ENCODE measurements around the gene GPALPP1. TPM values are rescaled to one million over a fixed set of nuclear protein-coding genes. Genes with fewer than 3 reads are reported as not detected.
"Not testable (repeated sequence)": the region's sequence is repeated elsewhere in the genome, so short reads cannot be mapped to it uniquely, and the experiment has no call there.

Gene GPALPP1, protein sequence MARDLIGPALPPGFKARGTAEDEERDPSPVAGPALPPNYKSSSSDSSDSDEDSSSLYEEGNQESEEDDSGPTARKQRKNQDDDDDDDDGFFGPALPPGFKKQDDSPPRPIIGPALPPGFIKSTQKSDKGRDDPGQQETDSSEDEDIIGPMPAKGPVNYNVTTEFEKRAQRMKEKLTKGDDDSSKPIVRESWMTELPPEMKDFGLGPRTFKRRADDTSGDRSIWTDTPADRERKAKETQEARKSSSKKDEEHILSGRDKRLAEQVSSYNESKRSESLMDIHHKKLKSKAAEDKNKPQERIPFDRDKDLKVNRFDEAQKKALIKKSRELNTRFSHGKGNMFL
- 16.9 and 18.7 TPM in 2 replicates for total RNA-seq (2014; rRNA removed; shearing (Covaris generic))

DNA sequence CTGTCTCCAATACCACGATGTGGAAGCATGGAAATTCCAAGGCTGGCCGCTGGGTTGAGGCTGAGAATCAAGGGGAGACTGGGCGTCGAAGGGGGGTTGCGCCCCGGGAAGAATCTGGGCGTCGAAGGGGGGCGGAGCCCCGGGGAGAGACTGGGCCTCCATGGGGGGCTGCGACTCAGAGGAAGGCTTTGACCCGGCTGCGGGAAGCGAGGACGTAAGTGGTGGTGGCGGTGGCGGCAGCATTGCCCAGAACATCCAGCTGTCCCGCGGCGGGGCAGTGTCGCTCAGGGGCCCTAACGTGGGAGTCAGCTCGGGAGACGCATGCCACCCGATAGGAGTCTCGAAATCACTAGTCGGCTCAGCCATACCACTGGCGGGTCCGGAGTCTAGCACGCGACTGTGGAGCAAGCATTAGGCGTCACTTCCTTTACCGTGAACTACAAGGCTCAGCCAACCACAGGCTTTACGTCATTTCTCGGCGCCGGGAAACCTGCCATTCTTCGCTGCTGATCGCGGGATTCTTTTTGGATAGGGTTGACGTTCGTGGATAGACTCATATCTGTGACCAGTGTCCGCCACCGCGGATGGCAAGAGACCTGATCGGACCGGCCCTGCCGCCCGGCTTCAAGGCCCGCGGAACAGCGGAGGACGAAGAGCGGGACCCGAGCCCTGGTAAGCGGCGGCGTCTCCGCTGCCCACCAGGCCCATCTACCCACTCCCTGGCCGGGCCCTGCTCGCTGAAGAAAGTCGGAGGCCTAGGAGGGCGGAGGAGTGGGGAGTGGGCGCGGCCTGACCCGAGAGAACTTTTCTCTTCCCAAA, at the start of gene GPALPP1, which contains the start of gene NUFIP1:
GPALPP1 (plus strand) TSS at position 468 of the 819 bp plus-strand sequence; CDS start at position 585, 117 bp downstream.
NUFIP1 (minus strand) TSS at position 401 of the 819 bp plus-strand sequence; CDS start at position 366, 35 bp downstream.
- peak; percentile 90 for DNase-seq (ENCODE audit: low read depth)

DNA sequence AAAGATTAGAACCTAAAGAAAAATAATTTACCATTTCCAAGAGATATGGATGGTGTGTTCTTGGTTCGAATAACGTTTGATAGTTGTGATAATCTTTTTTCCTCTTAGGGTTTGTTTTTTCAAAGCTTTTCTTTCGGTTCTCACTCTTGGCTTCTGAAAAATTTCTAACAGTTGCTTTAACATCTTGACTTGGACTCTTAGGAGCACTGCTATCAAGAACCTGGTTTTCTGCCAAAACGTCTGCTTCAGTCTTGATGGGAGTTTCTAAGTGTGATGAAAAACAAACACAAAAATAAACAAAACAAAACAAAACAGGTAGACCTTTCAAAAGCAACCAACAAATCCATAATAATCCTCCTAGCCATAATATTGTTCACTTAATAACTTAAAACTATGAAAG, 45.9 kb upstream of the GPALPP1 start:
- not testable (repeated sequence) for DNase-seq (ENCODE audit: low read depth)

DNA sequence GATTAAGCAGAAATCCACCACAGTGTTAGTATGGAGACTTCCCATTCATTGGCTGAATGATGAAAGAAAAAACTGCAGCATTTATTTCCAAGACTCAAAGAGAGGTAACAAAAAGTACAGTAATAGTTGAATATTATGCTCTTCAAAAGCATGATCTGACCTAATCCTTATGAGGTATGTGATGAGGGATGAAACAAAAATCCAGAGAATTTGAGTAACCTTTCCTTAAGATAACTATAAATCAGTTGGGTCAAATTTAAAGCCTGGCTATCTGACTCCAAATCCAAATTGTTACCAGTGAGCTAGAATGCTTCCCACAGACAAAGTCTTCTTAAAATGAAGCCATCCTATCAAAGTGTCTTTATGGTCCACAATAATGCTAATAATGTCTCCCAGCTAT, 38.2 kb upstream of the GPALPP1 start:
- DNase-seq (ENCODE audit: low read depth), result no peak

DNA sequence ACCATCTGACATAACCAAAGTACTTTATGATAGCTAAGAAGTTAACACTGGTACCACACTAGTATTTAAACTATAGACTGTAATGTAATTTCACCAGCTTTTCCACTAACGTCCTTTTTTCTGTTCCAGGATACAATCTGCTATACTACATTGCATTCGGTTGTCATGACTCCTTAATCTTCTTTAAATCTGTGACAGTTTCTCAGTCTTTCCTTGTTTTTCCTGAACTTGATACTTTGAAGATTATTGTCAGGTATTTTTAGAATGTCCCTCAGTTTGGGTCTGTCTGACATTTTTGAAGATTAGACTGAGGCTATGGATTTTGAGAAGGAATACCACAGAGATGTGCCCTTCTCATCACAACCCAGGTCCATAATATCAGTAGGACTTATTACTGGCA, 36.7 kb upstream of the GPALPP1 start:
- no peak for DNase-seq (ENCODE audit: low read depth)

DNA sequence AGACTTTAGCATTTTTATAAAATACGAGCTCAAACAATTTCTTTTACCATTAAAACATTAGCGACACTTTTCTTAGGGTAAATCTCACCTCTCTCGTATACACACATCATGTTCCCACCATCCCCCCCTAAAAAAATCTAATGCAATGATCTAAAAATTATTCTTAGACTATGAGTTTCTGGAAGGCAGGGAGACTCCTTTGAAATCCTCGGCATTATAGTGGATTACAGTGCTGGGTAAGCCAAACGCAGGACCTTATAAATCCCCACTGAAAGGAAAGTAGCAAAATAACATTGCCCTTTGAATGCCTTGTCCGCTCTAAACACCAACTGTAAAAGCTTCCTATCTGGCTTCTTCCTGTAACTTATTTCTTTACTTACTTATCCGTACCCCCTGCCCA, 35.1 kb upstream of the GPALPP1 start:
- no peak for DNase-seq (ENCODE audit: low read depth)

DNA sequence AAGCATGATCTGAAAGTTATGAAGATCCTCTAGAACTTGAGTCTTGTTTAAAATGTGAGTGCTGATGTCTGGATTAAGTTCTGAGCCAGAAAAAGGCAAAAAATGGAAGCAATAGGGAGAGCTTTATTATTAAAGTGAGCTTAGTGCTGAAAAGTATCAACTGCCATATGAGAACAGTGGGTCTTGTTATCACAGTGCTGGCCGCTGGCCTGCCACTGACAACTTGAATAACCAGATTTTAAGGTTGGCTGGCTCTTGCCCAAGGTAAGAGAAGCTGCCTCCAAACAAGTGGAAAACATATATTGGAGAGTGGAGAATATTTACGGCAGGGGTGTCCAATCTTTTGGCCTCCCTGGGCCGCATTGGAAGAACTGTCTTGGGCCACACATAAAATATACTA, 33.9 kb upstream of the GPALPP1 start:
- DNase-seq (ENCODE audit: low read depth), result no peak

DNA sequence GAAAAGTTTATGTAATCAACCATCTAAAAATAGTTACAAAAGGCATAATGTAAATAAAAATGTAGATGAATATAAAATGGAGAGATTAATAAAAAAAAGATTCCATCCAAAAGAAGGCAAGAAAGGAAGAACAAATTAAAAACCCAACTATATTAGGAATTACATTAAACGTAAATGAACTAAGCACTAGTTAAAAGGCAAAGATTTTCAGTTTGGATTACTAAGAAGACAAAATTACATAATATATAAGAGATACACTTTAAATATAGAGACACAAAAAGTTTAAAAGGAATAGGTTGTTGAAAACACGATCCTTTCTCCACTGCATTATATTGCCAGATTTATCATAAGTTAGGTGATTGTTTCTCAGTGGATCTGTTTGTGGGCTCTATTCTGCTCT, 27.3 kb upstream of the GPALPP1 start:
- no peak for DNase-seq (ENCODE audit: low read depth)

DNA sequence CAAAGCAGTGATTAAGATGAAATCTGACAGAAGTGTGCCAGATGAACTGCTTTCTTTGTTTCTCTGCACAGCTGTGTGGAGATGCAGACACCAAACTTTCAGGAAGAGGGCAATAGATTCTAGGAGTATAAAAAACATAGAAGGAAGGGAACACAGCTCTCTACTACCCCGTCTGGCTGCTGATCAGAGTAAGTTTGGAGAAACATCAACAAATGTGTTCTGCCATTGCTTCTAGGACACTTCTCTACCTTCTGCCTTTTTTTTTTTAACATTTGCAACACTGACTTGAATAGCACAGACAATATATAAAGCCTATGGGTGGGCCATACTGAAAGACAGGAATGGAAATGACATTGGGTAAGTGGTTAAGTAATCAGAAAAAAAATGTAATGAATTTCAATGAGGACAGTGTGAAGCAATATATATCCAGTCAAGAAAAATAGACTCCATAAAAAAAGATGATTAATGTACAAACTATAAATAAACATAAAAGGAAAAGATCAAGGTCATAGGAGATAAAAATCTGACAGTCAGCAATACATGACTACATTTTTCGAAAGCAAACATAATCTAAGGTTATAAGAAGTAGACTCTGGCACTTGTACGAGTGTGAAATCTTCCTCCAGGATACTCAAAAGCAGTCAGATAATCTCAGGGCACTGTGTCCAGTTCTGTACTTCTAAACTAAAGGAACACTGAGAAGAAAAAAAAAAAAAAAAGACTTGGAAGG, 21.5 kb upstream of the GPALPP1 start:
- peak; percentile 11 for DNase-seq (ENCODE audit: low read depth)

DNA sequence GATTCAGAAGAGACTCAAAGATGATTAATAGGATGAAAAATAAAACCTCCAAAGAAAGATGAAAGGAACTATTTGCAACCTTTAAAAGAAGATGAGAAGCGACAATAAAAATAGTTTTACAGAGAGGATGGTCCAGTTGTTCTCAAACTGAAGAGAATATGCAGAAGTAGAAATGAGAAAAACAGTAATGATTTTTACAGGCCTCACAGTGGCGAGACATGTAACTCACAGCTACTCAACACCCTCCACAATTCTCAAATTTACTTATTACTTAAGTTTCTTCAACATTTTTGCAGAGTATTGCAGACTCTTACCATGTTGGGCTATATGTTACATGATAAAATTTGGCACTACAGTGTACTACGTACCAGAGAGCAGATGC, 20.9 kb upstream of the GPALPP1 start:
- no peak for DNase-seq (ENCODE audit: low read depth)

DNA sequence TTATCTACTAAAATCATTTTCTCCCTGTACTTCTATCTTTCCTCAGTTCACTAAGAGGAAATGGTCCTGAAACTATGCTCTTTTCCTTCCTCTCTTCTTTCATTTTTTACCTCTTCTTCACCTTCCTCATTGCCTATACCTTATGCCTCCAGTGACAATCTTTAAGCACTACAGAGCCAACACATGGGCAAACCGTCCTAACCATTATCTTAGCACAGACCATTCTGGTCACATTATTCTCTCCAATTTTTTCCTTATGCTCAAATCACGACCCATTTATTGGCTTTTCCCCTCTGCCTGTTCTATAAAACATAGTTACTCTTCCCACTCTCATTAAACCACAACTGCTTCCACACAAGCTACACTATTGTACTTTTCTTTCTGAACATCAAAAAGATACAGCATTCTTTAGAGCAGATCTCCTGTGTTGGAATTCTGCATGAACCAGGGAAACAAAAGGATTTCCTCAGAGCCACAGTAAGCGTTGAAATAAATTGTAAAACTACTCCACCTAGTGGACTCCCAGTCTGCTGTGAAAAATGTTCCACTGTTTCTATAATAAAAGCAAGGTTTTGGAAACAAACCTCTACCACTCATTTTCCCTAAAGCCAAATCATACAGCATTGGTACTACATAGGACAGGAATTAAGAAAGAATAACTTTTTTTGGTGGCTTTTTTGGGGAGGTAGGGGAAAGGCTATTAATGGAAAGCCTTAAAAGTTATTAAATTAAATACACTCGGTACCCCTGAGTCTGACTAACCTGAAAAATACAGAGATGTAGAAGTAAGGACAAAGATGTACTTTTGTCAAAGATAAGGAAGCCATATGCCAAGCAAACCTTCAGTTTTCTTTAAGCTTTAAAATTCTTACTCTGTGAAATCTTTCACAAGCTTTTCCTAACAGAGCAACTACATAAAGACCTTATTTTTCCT, 19.5 kb upstream of the GPALPP1 start:
- peak; percentile 62 for DNase-seq (ENCODE audit: low read depth)

DNA sequence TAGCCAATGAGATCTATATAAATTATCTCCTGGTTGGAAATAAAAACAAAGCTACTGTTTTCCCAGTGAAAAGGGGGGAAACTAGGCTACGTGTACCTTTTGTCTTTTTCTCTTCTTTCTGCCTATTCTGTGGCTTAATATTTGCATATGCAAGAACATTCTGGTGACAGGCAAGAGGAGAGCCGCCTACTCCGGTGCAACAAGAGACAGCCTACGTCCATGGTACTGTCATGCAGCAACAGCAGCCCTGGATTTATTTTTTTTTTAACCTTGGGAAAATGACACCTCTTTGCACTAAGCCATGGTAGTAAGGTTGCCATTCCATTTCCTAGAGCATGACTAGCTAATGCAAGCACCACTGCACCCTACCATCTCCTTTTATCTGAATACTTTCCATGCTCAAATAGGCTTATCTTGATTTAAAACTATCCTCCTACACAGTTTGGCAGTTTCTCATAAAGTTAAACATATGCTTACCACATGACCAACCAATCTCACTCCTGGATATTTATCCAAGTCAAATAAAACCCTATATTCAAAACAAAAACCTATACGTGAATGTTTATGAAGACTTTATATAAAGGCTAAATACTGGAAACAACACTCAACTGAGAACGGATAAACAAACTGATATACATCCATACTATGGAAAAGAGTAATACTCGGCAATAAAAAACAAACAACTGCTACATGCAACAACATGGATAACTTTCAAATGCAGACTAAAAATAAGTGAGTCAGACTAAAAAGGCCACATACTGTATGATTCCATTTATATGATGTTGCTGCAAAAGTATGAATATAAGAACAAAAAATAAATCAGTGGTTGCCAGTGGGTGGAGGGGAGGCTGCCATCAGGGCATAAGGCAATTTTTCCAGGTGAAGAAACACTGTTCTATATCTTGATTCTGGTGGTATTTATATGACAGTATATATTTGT, 17.4 kb upstream of the GPALPP1 start:
- DNase-seq (ENCODE audit: low read depth), result no peak

DNA sequence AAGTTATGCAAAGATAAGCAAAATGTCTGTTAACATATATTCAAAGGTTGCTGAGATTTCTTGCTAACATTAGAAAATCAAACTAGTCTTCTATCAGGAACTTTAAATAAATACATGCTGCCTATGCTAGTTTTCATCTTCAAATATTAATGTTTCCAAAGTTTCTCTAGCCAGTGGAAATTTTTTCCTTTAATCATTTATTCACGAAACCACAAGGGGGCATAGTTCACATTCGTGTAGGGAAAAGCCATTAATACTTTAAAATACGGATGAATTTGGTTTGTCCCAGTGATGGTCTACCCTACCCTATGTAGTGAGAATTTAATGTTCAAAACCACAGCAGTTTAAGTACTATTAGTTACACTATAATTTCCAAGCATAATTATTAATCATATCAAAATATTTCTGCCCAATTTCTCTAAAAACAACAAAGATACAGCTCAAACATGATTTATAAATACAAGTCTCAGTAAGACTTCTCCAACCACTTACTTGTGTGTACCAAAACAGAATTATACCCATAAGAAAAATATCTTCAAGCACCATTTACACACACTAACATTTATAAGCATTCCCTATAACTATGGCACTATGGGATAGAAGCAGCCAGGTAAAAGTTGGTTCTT, 16.3 kb upstream of the GPALPP1 start:
- DNase-seq (ENCODE audit: low read depth), result peak; percentile 23

DNA sequence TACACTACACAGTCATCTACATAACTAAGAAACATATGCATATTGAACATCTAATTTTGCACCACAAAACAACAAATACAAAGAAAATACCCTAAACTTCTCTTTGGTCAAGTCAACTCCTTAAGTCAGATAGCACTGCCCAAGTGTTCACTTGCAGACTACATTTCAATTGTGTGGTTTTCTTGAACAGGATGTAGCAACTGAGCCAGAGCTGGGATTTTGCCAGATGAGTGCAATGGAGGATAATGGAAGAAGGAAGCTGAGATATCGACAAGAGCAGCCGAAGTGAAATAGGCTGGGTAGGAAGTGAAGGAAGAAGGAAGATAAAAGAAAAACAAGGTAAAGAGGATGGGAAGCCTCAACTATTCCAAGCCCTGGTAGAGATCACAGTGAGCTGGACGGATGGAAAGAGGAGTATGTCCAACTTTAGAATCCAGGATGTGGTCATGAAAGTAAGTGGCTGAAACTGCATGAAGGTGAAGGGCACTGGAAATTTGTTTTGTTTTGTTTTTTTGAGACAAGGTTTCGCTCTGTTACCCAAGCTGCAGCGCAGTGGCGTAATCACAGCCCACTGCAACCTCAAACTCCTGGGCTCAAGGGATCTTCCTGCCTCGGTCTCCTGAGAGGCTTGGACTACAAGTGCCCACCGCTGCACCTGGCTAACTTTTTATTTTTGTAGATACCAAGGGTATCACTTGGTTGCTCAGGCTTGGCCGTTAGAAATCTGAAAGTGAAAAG, 15.1 kb upstream of the GPALPP1 start:
- peak; percentile 70 for DNase-seq (ENCODE audit: low read depth)

DNA sequence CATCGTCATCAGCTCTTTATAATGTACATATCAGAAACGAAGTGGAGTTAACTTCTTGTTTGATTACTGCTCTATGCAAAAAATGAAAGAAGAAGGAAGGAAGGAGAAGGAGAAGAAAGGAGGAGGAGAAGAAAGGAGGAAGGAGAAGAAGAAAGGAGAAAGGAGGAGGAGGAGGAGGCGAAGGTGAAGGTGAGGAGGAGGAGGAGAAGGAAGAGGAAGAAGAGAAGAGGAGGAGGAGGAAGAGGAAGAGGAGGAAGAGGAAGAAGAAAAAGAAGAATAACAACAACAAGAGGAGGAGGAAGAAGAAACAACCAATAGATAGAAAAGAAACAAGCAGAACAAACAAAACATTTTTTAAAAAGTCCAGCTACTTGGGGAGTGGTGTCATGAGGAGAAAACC, 13.1 kb upstream of the GPALPP1 start:
- no peak for DNase-seq (ENCODE audit: low read depth)

DNA sequence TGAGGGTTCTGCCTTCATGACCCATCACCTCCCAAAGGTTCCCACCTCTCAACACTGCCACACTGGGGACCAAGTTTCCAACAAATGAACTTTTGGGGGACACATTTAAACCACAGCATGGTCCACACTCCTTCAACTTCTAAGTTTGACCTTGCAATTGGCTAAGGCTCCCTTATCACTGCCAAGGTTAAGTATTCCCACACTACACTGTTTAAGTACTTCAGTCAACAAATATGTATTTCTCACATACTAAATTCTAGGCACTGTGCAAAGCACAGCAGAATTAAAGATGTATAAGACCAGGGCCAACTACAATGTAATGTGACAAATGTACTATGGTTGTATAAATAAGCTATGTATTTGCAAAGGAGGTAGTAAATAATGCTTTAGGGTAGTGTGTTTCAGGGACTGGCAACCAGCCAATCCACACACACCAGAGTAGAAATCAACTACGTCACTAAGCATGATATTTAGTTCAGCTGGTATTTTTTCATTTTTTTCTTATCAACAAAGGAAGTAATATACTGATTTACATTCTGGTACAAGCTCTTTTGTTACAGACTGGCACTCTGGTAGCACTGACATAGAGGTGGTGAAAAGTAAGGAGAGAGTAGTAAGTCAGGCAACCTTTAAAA, 12.3 kb upstream of the GPALPP1 start:
- DNase-seq (ENCODE audit: low read depth), result no peak

DNA sequence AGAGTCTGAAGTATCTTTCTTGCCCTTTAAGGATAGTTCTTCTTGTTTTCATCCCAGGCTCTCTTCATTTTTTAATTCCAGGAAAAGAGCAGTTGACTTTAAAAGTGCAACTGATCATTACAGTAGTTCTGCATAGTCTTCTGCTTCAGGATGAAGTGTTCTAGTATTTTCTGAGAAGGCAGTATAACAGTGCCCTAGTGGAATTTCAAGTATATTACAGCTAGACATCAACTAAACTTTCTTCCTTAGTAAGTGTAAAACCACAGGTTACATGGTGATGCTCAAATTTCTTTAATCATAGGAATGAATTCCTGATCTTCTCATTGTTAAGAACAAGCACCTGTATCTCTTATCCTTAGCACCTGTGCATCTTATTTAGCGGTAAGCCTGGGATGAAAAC, 11.0 kb upstream of the GPALPP1 start:
- DNase-seq (ENCODE audit: low read depth), result no peak

DNA sequence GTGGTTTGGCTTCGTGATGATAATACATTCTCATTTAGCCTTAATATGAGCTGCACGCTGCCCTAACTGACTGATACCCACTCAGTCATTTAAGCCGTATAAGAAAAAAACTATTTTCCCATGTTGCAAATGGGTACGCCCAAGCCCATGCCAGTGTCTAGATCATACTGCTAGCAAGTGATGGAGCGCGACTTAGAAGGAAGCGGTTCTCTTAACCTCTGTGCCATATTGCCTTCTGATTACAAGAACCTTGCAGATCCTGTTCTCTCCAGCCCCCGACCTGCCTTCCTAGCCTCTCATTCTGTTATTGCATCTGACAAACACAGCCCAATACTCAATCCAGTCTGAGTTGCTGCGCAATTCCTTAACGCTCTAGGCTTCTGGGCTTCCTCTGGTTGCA, 603 bp downstream of the GPALPP1 start:
- DNase-seq (ENCODE audit: low read depth), result no peak

DNA sequence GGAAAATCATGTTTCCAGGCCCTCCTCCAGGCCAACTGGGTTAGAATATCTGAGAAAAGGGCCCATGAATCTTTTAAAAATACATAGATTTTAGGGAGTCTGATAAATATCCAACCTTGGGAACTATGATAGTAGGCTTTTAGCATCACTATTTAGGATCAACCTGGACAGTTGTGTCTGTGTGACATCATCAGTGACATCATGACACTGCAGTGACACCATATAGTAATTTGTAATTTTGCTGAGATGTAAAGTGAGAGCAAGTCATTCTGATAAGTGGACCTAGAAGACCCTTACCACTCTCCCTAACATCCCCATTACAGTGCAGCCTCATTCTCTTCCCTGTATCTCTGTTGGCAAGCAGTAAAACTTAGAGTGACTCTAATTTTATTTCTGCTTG, 14.1 kb downstream of the GPALPP1 start:
- DNase-seq (ENCODE audit: low read depth), result no peak

Measured in RPMI7951 (cell line).